H9 (cell line): ENCODE measurements around the gene KLF6. TPM values are rescaled to one million over a fixed set of nuclear protein-coding genes. Genes with fewer than 3 reads are reported as not detected.

Experiments used
- DNase-seq: peaks from one replicate; pipeline ENCODE4 v3.0.0-alpha.2; 2017
- H2AFZ ChIP-seq: one replicate; pipeline ENCODE4 v1.6.1; 2013; ENCODE audit warnings: mild to moderate bottlenecking, low read length, control low read depth, moderate library complexity
- H2AK5ac ChIP-seq: 2 replicates; pipeline ENCODE4 v1.6.1; 2013; ENCODE audit warnings: low read length, control low read depth, mixed read lengths; ENCODE audit not compliant: insufficient read length
- H2BK120ac ChIP-seq: one replicate; pipeline ENCODE4 v1.6.1; 2013; ENCODE audit warnings: low read depth, mild to moderate bottlenecking, low read length, control low read depth, inconsistent platforms; ENCODE audit not compliant: poor library complexity, severe bottlenecking
- H2BK12ac ChIP-seq: 2 replicates; pipeline ENCODE4 v1.6.1; 2013; ENCODE audit warnings: low read length, control low read depth, mixed read lengths, low read depth; ENCODE audit not compliant: insufficient read length
- H2BK15ac ChIP-seq: 2 replicates; pipeline ENCODE4 v1.6.1; 2013; ENCODE audit warnings: low read depth, low read length, control low read depth
- H2BK20ac ChIP-seq: one replicate; pipeline ENCODE4 v1.6.1; 2013; ENCODE audit warnings: low read depth, mild to moderate bottlenecking, low read length, control low read depth, inconsistent platforms; ENCODE audit not compliant: poor library complexity, severe bottlenecking
- H2BK5ac ChIP-seq: 2 replicates; pipeline ENCODE4 v1.6.1; 2013; ENCODE audit warnings: low read length, control low read depth, mixed read lengths; ENCODE audit not compliant: insufficient read length
- H3K14ac ChIP-seq: 2 replicates; pipeline ENCODE4 v1.6.1; 2013; ENCODE audit warnings: low read length, control low read depth; ENCODE audit not compliant: insufficient read depth
- H3K18ac ChIP-seq: 2 replicates; pipeline ENCODE4 v1.6.1; 2013; ENCODE audit warnings: low read depth, mild to moderate bottlenecking, mixed read lengths, low read length, control low read depth; ENCODE audit not compliant: insufficient read length
- H3K23ac ChIP-seq: 2 replicates; pipeline ENCODE4 v1.6.1; 2013; ENCODE audit warnings: low read length, control low read depth, mixed read lengths, low read depth; ENCODE audit not compliant: insufficient read length
- H3K23me2 ChIP-seq: 2 replicates; pipeline ENCODE4 v1.6.1; 2013; ENCODE audit warnings: low read depth, mild to moderate bottlenecking, mixed read lengths, low read length, control low read depth; ENCODE audit not compliant: insufficient read length, poor library complexity, severe bottlenecking
- H3K27ac ChIP-seq: 2 replicates; pipeline ENCODE4 v1.5.1; 2013; ENCODE audit warnings: low read length, control low read depth, mixed read lengths, low read depth; ENCODE audit not compliant: insufficient read length
- H3K27me3 ChIP-seq: 2 replicates; pipeline ENCODE4 v1.6.1; 2013; ENCODE audit warnings: low read length, control low read depth, inconsistent platforms; ENCODE audit not compliant: insufficient read depth
- H3K4ac ChIP-seq: 2 replicates; pipeline ENCODE4 v1.6.1; 2013; ENCODE audit warnings: low read depth, mild to moderate bottlenecking, control low read depth, inconsistent platforms, low read length, moderate library complexity
- H3K4me1 ChIP-seq: 2 replicates; pipeline ENCODE4 v1.6.1; 2013; ENCODE audit warnings: low read length, control low read depth, inconsistent platforms; ENCODE audit not compliant: insufficient read depth
- H3K4me2 ChIP-seq: 2 replicates; pipeline ENCODE4 v1.6.1; 2013; ENCODE audit warnings: low read length, control low read depth, mixed read lengths; ENCODE audit not compliant: insufficient read length, insufficient read depth
- H3K56ac ChIP-seq: 2 replicates; pipeline ENCODE4 v1.6.1; 2013; ENCODE audit warnings: low read depth, mild to moderate bottlenecking, mixed read lengths, low read length, control low read depth; ENCODE audit not compliant: insufficient read length
- H3K79me1 ChIP-seq: 2 replicates; pipeline ENCODE4 v1.6.1; 2013; ENCODE audit warnings: low read depth, mild to moderate bottlenecking, moderate library complexity, low read length, control low read depth, inconsistent platforms; ENCODE audit not compliant: insufficient read depth, poor library complexity, severe bottlenecking
- H3K79me2 ChIP-seq: 2 replicates; pipeline ENCODE4 v1.6.1; 2013; ENCODE audit warnings: low read length, control low read depth, inconsistent platforms; ENCODE audit not compliant: insufficient read depth
- H3K9ac ChIP-seq: 2 replicates; pipeline ENCODE4 v1.6.1; 2013; ENCODE audit warnings: low read length, control low read depth, mixed read lengths; ENCODE audit not compliant: insufficient read length; ENCODE audit errors: extremely low read depth
- H3K9me3 ChIP-seq: one replicate; pipeline ENCODE4 v1.6.1; 2013; ENCODE audit warnings: low read depth, low read length, inconsistent platforms; ENCODE audit not compliant: control insufficient read depth
- H3T11ph ChIP-seq: one replicate; pipeline ENCODE4 v1.6.1; 2013; ENCODE audit warnings: mild to moderate bottlenecking, low read length, control low read depth, inconsistent platforms
- H4K20me1 ChIP-seq: one replicate; pipeline ENCODE4 v1.6.1; 2013; ENCODE audit not compliant: control insufficient read depth, insufficient read length, insufficient read depth
- H4K5ac ChIP-seq: 2 replicates; pipeline ENCODE4 v1.6.1; 2013; ENCODE audit warnings: low read depth, mild to moderate bottlenecking, mixed read lengths, low read length, control low read depth; ENCODE audit not compliant: insufficient read length
- H4K8ac ChIP-seq: replicated peaks from 2 replicates; pipeline ENCODE4 v1.6.1; 2013; ENCODE audit warnings: low read length, control low read depth, mixed read lengths, low read depth; ENCODE audit not compliant: insufficient read length
- H4K91ac ChIP-seq: 2 replicates; pipeline ENCODE4 v1.6.1; 2013; ENCODE audit warnings: low read depth, mild to moderate bottlenecking, moderate library complexity, mixed read lengths, low read length, control low read depth; ENCODE audit not compliant: insufficient read length
- H3K27ac Mint-ChIP-seq, 3 experiments: 2 replicates in 2 of 3; 3 replicates in 1 of 3; pipeline ENCODE4 v1.8.0; 2020 to 2021; ENCODE audit warnings: mixed read lengths in 3 of 3, mild to moderate bottlenecking in 1 of 3, moderate library complexity in 1 of 3
- H3K27me3 Mint-ChIP-seq: 2 replicates; pipeline ENCODE4 v1.8.0; 2021; ENCODE audit warnings: low read depth, mild to moderate bottlenecking, moderate library complexity, mixed read lengths
- H3K36me3 Mint-ChIP-seq, 3 experiments: 2 replicates in 2 of 3; 3 replicates in 1 of 3; pipeline ENCODE4 v1.8.0; 2020 to 2021; ENCODE audit warnings: low read depth in 3 of 3, mixed read lengths in 3 of 3; ENCODE audit not compliant: insufficient read depth in 1 of 3
- H3K4me1 Mint-ChIP-seq, 2 experiments: 2 replicates each; pipeline ENCODE4 v1.8.0; 2020; ENCODE audit warnings: mixed read lengths in 2 of 2
- H3K4me3 Mint-ChIP-seq, 2 experiments: 2 replicates in 1 of 2; 3 replicates in 1 of 2; pipeline ENCODE4 v1.8.0; 2020 to 2021; ENCODE audit warnings: mild to moderate bottlenecking in 2 of 2, mixed read lengths in 2 of 2, moderate library complexity in 1 of 2
- H3K9me3 Mint-ChIP-seq, 2 experiments: 2 replicates in 1 of 2; 3 replicates in 1 of 2; pipeline ENCODE4 v1.8.0; 2020; ENCODE audit warnings: mild to moderate bottlenecking in 2 of 2, mixed read lengths in 2 of 2, moderate library complexity in 1 of 2
- WGBS: extraction: QIAGEN DNeasy Blood & Tissue Kit; methylation state at CpG from one replicate; pipeline ENCODE4 v1.1.7; 2013; ENCODE audit warnings: missing lambda C conversion rate, low lambda C conversion rate, mixed read lengths; ENCODE audit not compliant: insufficient read length; ENCODE audit errors: extremely low coverage; 5-methylcytosine and 5-hydroxymethylcytosine counted together
- total RNA-seq: library from RNA; stranded (reverse); gene quantifications from 2 replicates; pipeline ENCODE4 v1.2.1, GENCODE V29; 2021
- TF ChIP-seq, protein P1 (sequence below): fragments of 200-600 bp; sonication (generic); conservative IDR thresholded peaks from 3 replicates; pipeline ENCODE4 v1.8.0; 2021; ENCODE audit warnings: antibody characterized with exemption, mild to moderate bottlenecking

The KLF6 gene
- total RNA-seq, 1 experiment from 2014 or later, result 19.3 TPM

- no peaks in the 10 kb centered on the region for H3K9me3 ChIP-seq
- DNase-seq, result no peak
- no peaks in the 10 kb centered on the region for H3K23me2 ChIP-seq
- no peak overlapping the region for H3K4me2 ChIP-seq
- H3K27ac ChIP-seq, result no peak overlapping the region
- H4K5ac ChIP-seq, result no peak overlapping the region
- H3K18ac ChIP-seq, result no peak overlapping the region
- peaks cover 6% of the 10 kb centered on the region; the same call in 1 of the 2 replicates for H3K4me1 ChIP-seq
- H3K27ac Mint-ChIP-seq, result no peak overlapping the region
- peaks cover 47 to 61% of the 10 kb centered on the region in 2 experiments for H3K4me1 Mint-ChIP-seq
- H4K91ac ChIP-seq, result no peak overlapping the region
- H3K36me3 Mint-ChIP-seq, result no peaks in the 10 kb centered on the region; a peak in 1 of 7 replicates
- no peaks in the 10 kb centered on the region for H4K20me1 ChIP-seq
- H2BK20ac ChIP-seq, result no peak overlapping the region
- H3T11ph ChIP-seq, result no peak overlapping the region
- TF ChIP-seq, protein P1, sequence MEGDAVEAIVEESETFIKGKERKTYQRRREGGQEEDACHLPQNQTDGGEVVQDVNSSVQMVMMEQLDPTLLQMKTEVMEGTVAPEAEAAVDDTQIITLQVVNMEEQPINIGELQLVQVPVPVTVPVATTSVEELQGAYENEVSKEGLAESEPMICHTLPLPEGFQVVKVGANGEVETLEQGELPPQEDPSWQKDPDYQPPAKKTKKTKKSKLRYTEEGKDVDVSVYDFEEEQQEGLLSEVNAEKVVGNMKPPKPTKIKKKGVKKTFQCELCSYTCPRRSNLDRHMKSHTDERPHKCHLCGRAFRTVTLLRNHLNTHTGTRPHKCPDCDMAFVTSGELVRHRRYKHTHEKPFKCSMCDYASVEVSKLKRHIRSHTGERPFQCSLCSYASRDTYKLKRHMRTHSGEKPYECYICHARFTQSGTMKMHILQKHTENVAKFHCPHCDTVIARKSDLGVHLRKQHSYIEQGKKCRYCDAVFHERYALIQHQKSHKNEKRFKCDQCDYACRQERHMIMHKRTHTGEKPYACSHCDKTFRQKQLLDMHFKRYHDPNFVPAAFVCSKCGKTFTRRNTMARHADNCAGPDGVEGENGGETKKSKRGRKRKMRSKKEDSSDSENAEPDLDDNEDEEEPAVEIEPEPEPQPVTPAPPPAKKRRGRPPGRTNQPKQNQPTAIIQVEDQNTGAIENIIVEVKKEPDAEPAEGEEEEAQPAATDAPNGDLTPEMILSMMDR, result no peak
- no peak overlapping the region for H2BK12ac ChIP-seq
- H3K14ac ChIP-seq, result no peak overlapping the region
- no peak overlapping the region for H2BK5ac ChIP-seq
- H3K4ac ChIP-seq, result no peak overlapping the region
- no peak overlapping the region for H2BK120ac ChIP-seq
- H2AFZ ChIP-seq, result no peak overlapping the region
- no peaks in the 10 kb centered on the region for H3K27me3 Mint-ChIP-seq
- no peak overlapping the region for H3K9ac ChIP-seq
- no CpG with 5 or more reads among the region's 1 CpG for WGBS
- H2BK15ac ChIP-seq, result no peak overlapping the region
- no peak overlapping the region for H4K8ac ChIP-seq
- H3K4me3 Mint-ChIP-seq, result no peak overlapping the region
- H3K27me3 ChIP-seq, result no peaks in the 10 kb centered on the region
- H3K56ac ChIP-seq, result no peak overlapping the region
- no peak overlapping the region for H3K23ac ChIP-seq
- no peaks in the 10 kb centered on the region for H3K79me2 ChIP-seq
- H3K79me1 ChIP-seq, result no peaks in the 10 kb centered on the region
- peaks cover 0 to 3% of the 10 kb centered on the region in 2 experiments; a peak in 2 of 5 replicates for H3K9me3 Mint-ChIP-seq
- no peak overlapping the region for H2AK5ac ChIP-seq
Measured at GRCh38 chr10:3830946-3831345, 45.9 kb upstream of the KLF6 start.
